GF-D8 (cell line): ENCODE data around the gene CACNB4.
A peak's percentile ranks its signal among the peaks of the same experiment; 100 is the strongest.
"Not testable (repeated sequence)": the region's sequence is repeated elsewhere in the genome, so short reads cannot be mapped to it uniquely, and the experiment has no call there.

Source experiments
- DNase-seq: peaks from one replicate; lab custom pipeline; 2025; lab: John Stamatoyannopoulos, UW

The CACNB4 gene

DNA sequence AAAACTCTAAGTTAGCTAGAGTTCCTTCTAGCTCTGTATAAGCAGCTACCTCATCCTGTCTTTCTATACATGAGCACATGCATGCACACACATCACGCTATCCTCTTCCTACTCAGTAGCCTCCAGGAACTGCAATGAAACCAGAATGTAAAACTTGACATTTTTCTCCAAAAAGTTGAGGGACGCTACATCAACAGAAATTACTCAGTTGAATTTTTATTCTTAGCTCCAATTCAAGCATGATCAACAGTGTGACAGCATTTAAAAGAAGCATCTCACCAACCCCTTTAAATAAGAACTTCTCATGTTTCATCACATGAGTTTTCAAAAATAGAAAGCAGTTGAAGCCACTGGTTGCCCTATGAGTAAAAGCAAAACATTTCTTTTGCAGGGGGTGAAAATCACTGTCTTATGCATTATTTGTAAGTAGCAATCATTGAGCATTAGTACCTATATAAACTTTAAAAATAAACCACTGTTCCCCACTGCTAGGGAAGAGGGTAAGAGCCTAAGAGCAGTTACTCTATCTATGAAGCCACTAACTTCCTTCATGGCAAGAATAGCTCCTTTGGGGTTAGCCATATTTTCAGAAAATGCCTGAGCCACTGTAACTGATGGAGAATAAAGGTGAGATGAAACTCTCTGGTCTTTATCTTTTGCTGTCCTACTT is 192.7 kb downstream of the CACNB4 start:
- DNase-seq = no peak

DNA sequence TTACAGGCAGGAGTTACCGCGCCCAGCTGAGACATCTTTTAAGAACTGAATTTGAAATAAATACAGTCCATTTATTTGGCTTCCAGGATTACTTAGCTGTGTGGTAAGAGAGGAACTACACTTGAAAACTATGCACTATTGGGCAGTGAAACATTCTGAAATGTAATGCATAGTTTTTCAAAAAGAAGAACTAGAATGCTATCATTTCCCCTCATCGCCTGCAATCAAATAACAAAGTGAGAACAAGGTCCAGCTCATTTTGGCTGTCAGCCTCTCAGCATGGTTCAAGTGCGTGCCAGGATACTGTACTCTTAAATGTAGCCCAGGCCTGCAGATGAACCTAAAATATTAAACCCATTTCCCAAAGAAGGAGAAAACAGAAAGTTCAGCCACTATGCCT is 194.0 kb downstream of the CACNB4 start:
- DNase-seq = no peak

DNA sequence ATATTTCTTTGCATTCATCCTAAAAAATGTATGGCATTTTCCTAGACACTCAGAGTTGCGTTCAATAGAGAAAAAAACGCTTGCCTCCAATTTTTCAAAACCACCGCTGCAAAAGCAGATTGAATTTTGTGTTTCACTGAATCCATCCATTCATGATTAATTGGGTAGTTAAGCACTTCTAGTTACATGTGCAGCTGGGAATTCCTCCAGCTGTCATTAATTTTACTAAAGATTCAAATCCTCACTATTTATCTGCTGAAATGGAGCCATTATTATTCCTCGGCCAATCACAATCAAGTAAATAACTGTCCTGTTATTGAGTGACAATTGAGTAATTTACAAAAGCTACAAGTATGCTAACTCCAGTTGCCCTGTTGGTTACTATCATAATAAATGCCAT is 194.8 kb downstream of the CACNB4 start:
- DNase-seq = no peak

DNA sequence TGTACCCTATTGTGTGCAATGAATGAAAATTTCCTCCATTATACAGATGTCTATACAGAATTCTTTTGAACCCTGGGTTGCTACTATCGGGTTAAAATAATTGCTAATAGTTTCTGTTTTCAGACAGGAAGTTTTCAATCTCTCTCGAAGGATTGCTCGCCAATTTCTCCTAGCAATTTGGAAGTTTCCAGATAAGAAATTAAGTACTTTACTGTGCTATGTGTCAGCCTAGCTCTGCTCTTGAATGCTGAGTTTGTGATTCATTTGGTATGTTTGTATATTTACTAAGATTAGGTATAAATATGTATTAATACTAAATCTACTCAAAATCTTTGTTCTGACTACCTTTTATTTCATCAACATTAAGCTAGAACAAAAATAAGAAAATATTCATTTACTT is 196.0 kb downstream of the CACNB4 start:
- no peak for DNase-seq

DNA sequence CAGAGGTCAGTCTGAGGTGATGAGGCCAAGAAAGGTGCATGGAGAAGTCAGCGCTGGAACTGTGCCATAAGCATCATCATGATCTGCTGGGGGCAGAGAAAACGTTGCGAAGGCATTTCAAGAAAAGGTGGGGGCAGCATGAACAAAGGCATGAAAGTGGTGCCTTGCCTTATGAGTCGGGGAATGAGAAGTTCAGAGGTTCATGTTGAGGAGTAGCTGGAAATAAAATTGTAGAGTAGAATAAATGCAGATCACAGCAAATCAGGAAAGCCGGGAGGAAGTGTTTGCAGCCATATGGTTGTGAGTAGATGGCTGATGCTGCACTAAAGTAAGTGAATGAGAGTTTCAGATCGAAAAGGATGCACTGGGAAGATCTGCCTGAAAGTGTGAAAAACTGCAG is 198.5 kb downstream of the CACNB4 start:
- DNase-seq = no peak

DNA sequence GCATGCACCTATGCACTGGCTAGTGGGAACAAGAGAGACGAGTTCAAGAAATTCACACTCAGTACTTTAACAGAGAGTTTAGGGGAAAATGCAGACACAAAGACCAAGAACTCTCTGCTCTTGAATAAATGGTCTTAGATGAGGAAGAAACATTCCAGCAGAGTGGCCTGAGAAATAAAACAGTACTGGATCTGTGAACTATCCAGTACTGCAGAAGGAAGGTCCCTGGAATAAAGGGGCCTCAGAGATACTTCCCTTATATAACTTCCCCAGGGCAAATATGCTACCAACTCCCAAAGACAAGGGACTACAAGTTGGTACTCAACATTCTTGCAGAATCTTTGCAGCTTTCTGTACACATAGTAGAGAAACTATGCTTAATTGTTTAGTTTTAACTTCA is 199.7 kb downstream of the CACNB4 start:
- no peak for DNase-seq

DNA sequence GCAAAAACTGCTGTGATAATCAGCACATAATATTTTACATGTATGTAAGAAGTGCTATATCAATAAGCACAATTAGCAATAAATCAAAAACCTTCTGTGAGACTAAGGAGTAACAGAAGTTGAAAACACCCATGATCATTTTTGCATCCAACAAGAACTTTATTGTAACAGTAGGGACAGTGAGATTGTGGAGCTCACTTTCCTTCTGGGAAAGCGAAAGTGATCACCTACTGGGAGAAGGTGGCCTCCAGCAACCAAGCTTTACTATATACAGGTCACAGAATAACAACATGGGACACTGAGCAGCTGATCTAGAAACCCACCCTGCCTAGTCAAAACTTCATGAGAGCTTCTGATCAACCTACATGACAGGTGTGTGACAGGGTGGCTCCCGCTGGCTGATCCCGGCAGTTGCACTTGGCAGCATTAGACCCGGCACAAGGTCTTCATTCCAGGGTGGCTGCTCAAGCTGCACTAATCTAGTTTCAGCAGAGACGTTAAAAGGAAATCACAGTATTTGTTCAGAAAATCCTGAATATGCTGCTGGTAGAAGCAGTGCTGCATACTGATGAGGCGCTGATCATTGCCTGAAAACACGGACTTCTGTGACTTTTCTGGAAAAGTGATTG is 207.2 kb downstream of the CACNB4 start:
- no peak for DNase-seq

DNA sequence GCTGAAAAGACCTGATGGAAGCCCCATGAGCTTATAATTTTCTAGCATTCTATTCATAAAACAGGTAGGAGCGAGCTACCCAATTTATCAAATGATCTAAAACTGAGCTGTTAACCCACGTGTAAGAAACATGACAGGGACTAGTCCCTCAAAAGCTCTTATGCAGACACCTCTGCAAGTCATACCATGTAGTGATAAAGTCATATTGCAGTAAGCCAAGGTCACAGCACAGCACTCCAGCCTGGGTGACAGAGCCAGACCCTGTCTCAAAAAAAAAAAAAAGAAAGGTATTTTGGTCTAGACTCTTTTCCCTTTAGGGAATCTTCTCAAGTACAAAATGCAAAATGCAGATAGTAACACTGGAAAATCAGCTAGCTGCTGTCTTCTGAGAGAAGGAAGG is 211.7 kb downstream of the CACNB4 start:
- DNase-seq = no peak

DNA sequence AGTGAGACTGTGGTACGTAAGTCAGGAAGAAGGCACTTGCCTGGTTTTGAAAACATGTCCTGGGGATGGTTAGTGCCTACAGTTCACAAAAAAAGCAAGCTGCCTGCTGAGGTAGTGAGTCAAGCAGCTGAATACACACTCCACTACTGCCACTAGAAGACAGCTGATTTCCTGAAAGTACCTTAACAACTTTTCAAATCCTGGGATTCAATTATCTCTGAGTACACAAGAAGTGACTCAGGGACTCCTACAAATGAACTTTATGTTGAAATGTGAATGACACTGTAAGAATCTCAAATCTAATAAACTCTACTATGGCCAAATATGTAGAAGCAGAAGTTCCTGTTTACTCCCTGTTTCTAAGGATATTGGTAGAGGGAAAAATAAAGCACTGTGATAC is 212.6 kb downstream of the CACNB4 start:
- DNase-seq = no peak

DNA sequence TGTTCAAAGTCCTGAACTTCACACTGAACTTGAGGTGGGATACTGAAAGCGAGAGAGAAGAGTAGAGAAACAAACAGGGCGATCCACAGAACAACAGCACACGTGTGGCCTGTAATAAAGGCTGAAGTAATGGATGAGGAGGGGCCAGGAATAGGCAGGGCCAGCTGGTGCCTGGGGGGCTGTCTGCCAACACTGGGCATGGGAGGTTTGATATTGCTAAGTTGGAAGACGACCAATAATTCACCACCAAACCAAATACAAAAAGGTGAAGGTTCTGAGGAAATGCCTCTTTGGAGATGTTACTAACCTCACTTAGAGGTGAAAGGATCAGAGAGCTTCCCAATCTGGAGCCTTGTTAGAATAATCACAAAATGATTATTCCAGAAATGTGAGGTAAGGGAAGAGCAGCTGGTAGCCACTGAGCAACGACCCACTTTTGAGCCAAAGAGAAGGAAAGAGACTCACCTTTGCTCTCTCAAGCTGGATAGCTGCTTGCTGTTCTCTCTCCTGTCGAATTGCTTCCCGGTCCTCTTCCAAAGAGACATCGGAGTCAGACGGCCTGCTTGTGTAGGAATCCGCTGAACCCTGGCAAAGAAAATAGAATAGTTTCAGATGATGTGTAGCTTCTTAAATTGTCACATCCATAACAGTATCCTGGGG is 215.9 kb downstream of the CACNB4 start:
- DNase-seq = no peak

DNA sequence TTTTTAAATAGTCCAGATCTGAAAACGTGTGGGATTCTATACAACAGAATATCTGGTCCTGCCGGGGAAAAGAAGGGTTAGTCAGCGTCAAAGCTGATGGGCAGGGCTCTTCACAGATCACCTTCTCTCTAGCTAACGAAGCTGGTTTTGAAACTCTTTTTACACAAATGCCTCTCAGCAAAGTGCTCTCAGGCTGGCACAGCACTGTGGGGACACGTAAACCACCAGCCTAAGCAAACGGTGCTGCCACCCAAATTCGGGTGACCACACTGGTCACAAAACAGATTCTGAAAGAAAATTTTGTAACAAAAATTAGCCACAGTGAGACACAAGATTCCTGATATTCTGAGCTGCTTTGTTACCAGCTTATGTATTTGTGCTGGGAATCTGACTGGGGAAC is 217.5 kb downstream of the CACNB4 start:
- DNase-seq = no peak

DNA sequence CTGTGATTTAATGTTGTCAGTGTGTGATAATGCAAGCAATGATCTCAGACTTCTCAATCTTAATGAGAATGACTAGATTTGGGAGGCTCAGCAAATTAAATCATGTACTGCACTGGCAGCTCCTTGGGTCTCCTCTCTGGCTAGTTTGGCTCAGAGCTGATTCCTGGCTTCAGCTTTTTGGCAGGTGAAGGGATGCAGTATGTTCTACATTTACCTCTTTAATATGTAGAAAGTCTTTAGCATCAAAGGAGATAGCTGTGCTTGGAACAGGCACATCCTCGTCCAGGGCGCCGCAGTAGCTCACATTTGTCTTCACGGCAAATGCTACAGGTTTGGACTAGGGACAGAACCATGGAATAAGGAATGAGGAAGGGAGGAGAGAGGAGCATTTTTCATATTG is 218.3 kb downstream of the CACNB4 start:
- DNase-seq = no peak

DNA sequence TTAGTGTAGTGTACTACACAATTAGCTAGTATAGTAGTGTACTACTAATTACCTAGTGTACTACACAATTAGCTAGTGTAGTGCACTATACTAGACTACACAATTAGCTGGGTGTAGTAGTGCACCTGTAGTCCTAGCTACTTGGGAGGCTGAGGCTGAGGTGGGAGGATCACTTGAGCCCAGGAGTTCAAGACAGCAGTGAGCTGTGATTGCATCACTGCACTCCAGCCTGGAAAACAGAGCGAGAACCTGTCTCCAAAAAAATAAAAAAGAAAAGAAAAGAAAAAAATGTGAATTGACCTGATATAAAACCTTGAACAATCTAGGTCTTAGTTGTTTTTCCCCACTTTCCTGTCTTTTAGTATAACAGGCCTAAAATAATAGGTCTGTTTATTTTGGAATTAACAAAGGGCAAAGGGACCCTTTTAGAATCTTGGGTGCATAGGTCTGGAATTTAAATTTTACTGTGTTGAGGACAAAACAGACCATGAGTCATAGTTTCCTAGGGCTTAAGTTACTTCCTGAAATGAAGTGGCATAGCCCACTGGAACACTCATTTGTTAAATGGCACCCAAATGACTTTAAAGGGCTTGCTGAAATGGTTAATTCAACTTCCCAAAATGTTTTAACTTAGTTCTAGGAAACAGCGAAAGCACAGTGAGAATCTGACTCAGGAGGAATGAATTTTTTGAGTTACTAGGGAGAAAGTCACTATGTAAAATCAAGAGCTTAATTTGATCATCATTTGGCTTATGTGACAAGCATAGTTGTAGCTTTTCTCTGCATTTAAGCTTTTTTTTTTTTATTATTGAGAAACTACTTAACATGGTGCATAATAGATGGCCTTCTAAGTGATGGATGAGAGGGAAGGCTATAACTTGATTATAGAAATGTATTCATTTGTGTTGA is 219.9 kb downstream of the CACNB4 start:
- peak; percentile 11 for DNase-seq

DNA sequence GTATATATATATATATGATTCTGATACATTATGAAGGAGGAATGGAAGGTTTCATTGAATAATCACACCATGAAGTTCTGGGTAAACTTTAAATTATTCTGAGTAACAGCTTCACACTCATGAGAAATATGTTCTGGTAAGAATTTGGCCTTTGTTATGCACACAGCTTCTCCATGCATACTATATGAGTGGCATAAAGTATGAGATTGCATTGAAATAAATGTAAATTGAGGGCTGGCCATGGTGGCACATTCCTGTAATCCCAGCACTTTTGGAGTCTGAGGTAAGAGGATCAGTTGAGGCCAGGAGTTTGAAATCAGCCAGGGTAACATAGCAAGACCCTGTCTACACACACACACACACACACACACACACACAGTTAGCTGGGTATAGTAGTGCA is 220.6 kb downstream of the CACNB4 start:
- no peak for DNase-seq

DNA sequence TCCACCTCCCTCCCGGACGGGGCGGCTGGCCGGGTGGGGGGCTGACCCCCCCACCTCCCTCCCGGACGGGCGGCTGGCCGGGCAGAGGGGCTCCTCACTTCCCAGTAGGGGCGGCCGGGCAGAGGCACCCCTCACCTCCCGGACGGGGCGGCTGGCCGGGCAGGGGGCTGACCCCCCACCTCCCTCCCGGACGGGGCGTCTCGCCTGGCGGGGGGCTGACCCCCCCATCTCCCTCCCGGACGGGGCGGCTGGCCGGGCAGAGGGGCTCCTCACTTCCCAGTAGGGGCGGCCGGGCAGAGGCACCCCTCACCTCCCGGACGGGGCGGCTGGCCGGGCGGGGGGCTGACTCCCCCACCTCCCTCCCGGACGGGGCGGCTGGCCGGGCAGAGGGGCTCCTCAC is 223.2 kb downstream of the CACNB4 start:
- DNase-seq = not testable (repeated sequence)

DNA sequence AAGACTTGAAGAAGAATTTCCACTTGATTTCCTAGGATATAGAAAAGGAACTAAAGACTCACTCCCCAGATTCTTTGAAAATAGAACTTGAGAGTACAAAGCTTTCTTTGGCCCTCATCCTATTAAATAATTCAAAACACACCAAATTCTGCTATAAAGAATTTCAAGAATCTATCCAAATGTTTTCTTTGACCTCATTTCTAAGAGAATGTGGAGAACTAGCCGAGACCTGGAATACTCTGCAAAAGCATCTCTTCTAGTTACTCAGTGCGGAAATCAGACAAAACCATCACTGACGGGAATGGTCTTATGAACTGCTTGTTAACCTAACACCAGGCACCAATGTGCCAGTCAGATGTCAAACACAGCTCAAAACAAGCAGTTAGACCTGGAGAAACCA is 226.4 kb downstream of the CACNB4 start:
- DNase-seq = no peak

DNA sequence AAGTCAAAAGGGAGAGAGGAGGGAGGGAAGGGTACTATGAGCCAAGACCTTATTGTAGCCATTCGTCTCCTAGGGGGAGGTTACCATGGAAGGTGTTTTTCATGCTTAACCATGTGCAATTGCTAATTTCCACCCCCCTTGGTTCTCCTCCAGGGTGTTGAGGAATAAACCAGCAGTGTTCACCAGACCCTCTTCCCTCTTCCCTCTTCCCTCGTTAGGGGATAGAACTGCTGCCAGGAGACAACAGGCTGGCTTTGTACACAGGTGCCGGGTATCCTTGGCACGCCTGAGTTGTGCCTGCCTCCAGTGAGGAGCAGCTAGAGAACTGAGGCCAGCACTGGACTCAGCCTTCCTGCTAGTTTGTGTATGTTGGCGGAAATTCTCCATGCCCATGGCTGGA is 229.6 kb downstream of the CACNB4 start:
- DNase-seq = no peak

DNA sequence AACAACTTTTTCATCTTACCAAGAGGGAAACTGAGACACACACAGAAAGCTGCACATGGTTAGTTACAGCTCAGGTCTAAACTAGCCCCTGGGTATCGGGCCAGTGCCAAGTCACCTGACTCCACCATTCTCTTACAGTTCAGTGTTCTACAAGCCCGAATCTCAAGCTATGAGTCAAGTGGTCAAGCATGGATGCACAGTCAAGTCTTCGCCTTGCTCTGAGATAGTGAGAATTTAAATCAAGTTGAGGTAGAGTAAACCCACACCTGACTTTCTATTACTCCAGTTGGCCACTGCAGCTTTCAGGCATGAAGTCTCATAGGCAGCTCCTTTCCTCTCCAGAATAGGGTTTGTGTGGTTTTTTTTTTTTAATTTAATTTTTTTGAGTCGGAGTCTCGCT is 236.1 kb downstream of the CACNB4 start:
- DNase-seq = no peak

DNA sequence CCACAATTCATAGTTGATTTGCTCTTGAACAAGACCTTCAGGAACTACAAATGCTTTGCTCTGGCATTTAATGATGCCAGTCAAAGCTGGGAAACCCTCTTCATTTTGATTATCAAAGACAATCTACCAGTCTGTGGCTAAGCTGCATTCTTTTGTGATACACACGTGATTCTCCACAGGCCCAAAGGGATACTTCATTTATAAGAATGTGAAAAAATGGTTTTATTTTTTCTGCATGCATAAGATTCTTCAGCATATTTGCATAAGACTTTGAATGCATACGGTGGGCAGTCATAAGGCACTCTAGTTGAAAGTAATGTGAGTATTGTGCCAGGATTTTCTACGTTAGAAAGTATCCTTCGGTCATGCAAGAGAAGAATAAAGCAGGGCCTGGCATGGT is 237.7 kb downstream of the CACNB4 start:
- DNase-seq = no peak

DNA sequence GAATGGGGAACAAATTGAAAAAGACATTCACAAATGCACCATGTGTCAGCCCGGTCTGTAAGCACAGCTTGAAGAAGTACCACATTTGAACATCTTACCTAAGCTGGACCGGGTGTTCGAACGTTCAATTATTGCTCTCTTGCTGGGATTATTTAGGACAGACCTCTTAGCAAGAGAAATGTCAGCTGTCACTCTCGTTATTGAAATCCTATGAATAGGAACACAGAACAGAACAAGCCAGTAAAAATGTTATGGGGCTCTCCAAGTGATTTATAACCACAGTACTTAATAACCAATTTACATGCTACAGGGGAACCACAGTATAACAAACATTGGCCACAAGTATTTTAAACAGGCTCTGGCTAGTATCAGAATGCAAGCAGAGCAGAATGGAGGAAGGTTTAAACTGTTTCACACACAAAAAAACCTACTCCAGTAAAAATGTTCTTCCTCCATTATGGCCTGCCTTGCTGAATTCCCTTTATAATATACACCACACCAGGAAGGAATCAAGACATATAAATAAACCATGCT is 238.2 kb downstream of the CACNB4 start:
- no peak for DNase-seq

DNA sequence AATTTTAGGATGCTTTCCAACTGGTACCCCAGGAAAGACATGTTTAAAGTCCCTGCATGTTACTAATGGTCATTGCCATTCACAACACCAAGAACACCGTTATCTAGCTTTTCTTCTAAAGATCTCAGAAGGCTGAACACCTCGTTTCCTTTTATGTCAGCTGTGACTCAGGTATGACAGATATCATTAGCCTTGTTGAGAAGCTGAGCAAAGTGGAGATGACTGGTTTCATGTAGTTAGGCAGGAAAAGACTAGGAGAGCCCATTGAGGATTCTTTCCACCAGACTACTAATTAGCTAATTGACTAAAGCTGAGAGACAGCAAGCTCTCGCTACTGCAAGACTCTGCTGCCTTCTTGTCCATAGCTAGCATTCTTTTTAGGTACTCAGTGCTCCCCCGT is 238.6 kb downstream of the CACNB4 start:
- DNase-seq = no peak

DNA sequence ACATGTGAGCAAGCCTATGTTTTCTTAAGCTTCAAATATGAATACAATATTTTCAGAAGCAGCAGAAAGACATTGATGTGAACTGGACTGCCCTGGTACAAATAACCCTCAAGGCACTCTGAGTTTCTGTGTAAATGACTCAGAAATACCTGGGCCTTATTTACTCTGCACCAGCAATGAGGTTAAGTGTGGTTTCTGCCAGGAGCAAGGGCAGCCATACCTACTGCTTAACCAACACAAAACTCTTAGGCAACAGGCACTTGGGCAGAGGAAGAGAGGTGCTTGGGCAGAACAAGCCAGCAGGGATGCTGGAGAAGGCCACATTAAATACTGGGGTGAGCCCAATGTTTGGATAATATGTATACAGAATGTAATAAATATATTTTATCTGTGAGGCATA is 241.2 kb downstream of the CACNB4 start:
- no peak for DNase-seq
